Uterus (tissue), 2 donors: ENCODE results near the gene DLGAP5.

Experiments used
- CTCF ChIP-seq, 4 experiments: fragments of 200-600 bp in 2 of 4; fragments of 450-650 bp in 2 of 4; sonication (generic) in 2 of 4; IDR thresholded peaks; one replicate each; pipeline ENCODE4 v1.5.1; 2016 to 2019; ENCODE audit warnings: antibody characterized with exemption in 4 of 4, mild to moderate bottlenecking in 2 of 4, moderate library complexity in 1 of 4
- POLR2A ChIP-seq, 2 donors: fragments of 450-650 bp; IDR thresholded peaks; one replicate each; pipeline ENCODE4 v1.6.1; 2016; ENCODE audit warnings: antibody characterized with exemption in 2 of 2, mild to moderate bottlenecking in 1 of 2, moderate library complexity in 1 of 2

DNA sequence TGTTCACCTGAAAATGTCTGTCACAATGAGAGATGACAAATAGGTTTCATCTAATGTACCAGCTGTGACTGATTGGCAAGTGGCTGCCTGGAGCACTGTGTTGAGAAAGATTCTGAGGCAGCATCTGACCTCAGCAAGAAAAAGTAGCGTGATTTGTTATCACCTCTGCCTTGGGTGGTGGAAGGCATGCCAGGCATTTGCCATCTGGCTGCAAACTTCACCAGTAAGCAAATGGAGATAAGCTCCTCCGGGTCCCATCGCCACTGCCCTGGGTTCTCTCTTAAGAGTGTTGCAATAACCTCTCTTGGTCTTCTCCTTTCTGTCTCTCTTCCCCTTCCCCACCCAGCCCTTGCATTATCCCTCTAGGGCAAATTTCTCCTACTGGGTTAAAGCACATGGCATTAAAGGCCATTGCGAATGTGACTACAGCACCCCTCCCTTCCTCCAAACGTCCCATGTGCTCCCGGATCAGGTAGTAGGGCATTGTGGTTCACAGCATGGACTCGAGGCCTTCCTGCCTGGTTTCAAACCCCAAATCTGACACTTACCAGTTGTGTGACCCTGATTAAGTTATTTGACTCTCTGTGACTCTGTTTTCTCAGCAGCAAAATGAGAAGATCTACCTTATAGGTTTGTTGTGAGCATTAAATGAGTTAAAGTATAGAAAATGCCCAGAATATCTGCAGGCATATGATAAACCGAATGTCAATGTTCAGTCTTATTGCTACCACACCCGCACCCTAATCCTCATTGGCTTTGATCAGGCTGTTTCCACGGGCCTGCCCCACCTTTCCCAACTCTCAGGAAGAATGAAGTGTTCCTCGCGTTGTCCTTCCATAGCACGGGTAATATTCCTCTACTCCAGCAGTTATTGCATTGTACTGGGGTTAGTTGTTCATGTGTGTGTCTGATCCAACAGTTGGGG is 70.6 kb downstream of the DLGAP5 start:
- TF ChIP-seq CTCF (IDR thresholded peaks at IDR 0.05), result no peak
- no peak for TF ChIP-seq POLR2A (IDR thresholded peaks at IDR 0.05)
